Measurements from ENCODE around the gene STKLD1.

Gene STKLD1

GRCh38 chr9:133346021-133346785 lies 30.0 kb upstream of the STKLD1 start:
- no peak for DNase-seq

GRCh38 chr9:133347515-133347984 lies 28.6 kb upstream of the STKLD1 start:
- no peak for DNase-seq

- DNase-seq: peak; percentile 84
These were observed 28.0 kb upstream of the STKLD1 start, which contains the start of the genes MED22 and RPL7A for GRCh38 chr9:133347985-133348717. MED22 (minus strand) TSS chr9:133348131; CDS start chr9:133346662, 1,469 bp downstream. RPL7A (plus strand) TSS chr9:133348218; CDS start chr9:133348244, 26 bp downstream.

GRCh38 chr9:133348718-133349573 lies 27.2 kb upstream of the STKLD1 start:
- no peak for DNase-seq

- DNase-seq: no peak
These were observed 26.1 kb upstream of the STKLD1 start for GRCh38 chr9:133349965-133350616.

- DNase-seq: no peak
These were observed 24.6 kb upstream of the STKLD1 start for GRCh38 chr9:133351526-133351907.

GRCh38 chr9:133351908-133352634 lies 24.1 kb upstream of the STKLD1 start:
- no peak for DNase-seq

- DNase-seq: no peak
These were observed 23.4 kb upstream of the STKLD1 start for GRCh38 chr9:133352635-133353340.

GRCh38 chr9:133353548-133353947 lies 22.6 kb upstream of the STKLD1 start:
- no peak for DNase-seq

- DNase-seq: no peak
These were observed 21.4 kb upstream of the STKLD1 start for GRCh38 chr9:133354766-133355165.

- no peak for DNase-seq
These were observed 20.2 kb upstream of the STKLD1 start for GRCh38 chr9:133355881-133356357.

GRCh38 chr9:133356391-133357091 lies 19.6 kb upstream of the STKLD1 start, which contains the start of the genes SURF1 and SURF2:
SURF1 (minus strand) TSS chr9:133356487; CDS start chr9:133356453, 34 bp downstream.
SURF2 (plus strand) TSS chr9:133356550; CDS start chr9:133356593, 43 bp downstream.
- DNase-seq: peak; percentile 81

GRCh38 chr9:133357656-133358055 lies 18.5 kb upstream of the STKLD1 start:
- no peak for DNase-seq

- DNase-seq: no peak
These were observed 16.6 kb upstream of the STKLD1 start for GRCh38 chr9:133359399-133360175.

GRCh38 chr9:133360400-133361393 lies 15.5 kb upstream of the STKLD1 start:
- no peak for DNase-seq

GRCh38 chr9:133361507-133362092 lies 14.6 kb upstream of the STKLD1 start:
- DNase-seq: no peak

- DNase-seq: no peak
These were observed 13.7 kb upstream of the STKLD1 start for GRCh38 chr9:133362359-133363044.

Measured in activated CD4-positive, alpha-beta T cell treated with anti-CD3 and anti-CD28 coated beads for 1 hour (primary cell).